Endothelial cell of umbilical vein (primary cell): ENCODE data around the gene KCNIP1. TPM values are rescaled to one million over a fixed set of nuclear protein-coding genes. Genes with fewer than 3 reads are reported as not detected.

Experiments used
- BruUV-seq: library from RNA; stranded (reverse); fragments of 400-500 nt; replicated peaks from 2 replicates; lab custom pipeline; 2021; lab: Mats Ljungman, UMichigan
- CTCF ChIA-PET: fragments of 300-600, 350-600 bp; sonication (Branson Sonifier 250); formaldehyde crosslinking; loops from one replicate; lab custom pipeline; 2021; ENCODE audit warnings: antibody characterized with exemption, inconsistent platforms; lab: Charles Lee
- POLR2A ChIA-PET: fragments of 300-600, 350-600 bp; sonication (Branson Sonifier 250); formaldehyde crosslinking; loops from one replicate; lab custom pipeline; 2021; ENCODE audit warnings: antibody characterized with exemption, inconsistent platforms; lab: Charles Lee
- DNase-seq: peaks from one replicate; pipeline ENCODE4 v3.0.0-alpha.2; 2011; ENCODE audit warnings: low read depth, low spot score
- FAIRE-seq: peaks from 2 replicates; lab custom pipeline; 2011; peaks lifted over from hg19 to GRCh38; lab: Jason Lieb, UNC
- H2AFZ ChIP-seq: 2 replicates; pipeline ENCODE4 v1.6.0; 2012; ENCODE audit warnings: low read depth, low read length, control low read depth, inconsistent platforms
- H3K27ac ChIP-seq: 2 replicates; pipeline ENCODE4 v1.5.1; 2011; ENCODE audit warnings: low read depth, mild to moderate bottlenecking, control low read depth, low read length, moderate library complexity; ENCODE audit not compliant: insufficient read depth
- H3K27me3 ChIP-seq, 2 experiments: 2 replicates each; pipeline versions ENCODE4 v1.6.0 to v1.6.1; 2011; ENCODE audit warnings: low read length in 2 of 2, mixed read lengths in 1 of 2; ENCODE audit not compliant: control insufficient read depth in 2 of 2, insufficient read depth in 2 of 2
- H3K36me3 ChIP-seq, 2 experiments: 2 replicates in 1 of 2; 3 replicates in 1 of 2; pipeline ENCODE4 v1.5.1; 2011; ENCODE audit warnings: low read length in 2 of 2, mild to moderate bottlenecking in 1 of 2, moderate library complexity in 1 of 2; ENCODE audit not compliant: control insufficient read depth in 2 of 2, insufficient read depth in 2 of 2; ENCODE audit errors: extremely low read depth in 1 of 2
- H3K4me1 ChIP-seq: 3 replicates; pipeline ENCODE4 v1.5.1; 2011; ENCODE audit warnings: mild to moderate bottlenecking, low read length; ENCODE audit not compliant: control insufficient read depth, insufficient read depth; ENCODE audit errors: extremely low read depth
- H3K4me2 ChIP-seq: 2 replicates; pipeline ENCODE4 v1.6.1; 2011; ENCODE audit warnings: low read length, control low read depth, mixed read lengths; ENCODE audit not compliant: insufficient read depth
- H3K4me3 ChIP-seq, 3 experiments: fragments of 200-600 bp in 1 of 3; sonication (generic), shearing (Covaris generic) in 1 of 3; replicated peaks in 1 of 3; 2 replicates each; pipeline ENCODE4 v1.5.1; 2011 to 2016; ENCODE audit warnings: control low read depth in 3 of 3, low read length in 3 of 3, mild to moderate bottlenecking in 2 of 3, inconsistent platforms in 1 of 3, low read depth in 1 of 3, moderate library complexity in 1 of 3; ENCODE audit not compliant: insufficient read depth in 1 of 3
- H3K79me2 ChIP-seq: 2 replicates; pipeline ENCODE4 v1.6.0; 2012; ENCODE audit warnings: low read length, inconsistent platforms; ENCODE audit not compliant: control insufficient read depth, insufficient read depth
- H3K9ac ChIP-seq: replicated peaks from 2 replicates; pipeline ENCODE3; 2011; ENCODE audit warnings: low read length, control low read depth; ENCODE audit not compliant: insufficient read depth; ENCODE audit errors: extremely low read depth
- H3K9me1 ChIP-seq: replicated peaks from 3 replicates; pipeline ENCODE4 v1.6.0; 2011; ENCODE audit warnings: mild to moderate bottlenecking, low read length; ENCODE audit not compliant: control insufficient read depth, insufficient read depth; ENCODE audit errors: extremely low read depth
- H3K9me3 ChIP-seq: replicated peaks from 2 replicates; pipeline ENCODE4 v1.5.1; 2012; ENCODE audit warnings: low read length, inconsistent platforms; ENCODE audit not compliant: control insufficient read depth, insufficient read depth
- H4K20me1 ChIP-seq: replicated peaks from 2 replicates; pipeline ENCODE3; 2011; ENCODE audit warnings: mild to moderate bottlenecking, low read length; ENCODE audit not compliant: control insufficient read depth, insufficient read depth; ENCODE audit errors: extremely low read depth
- CTCF ChIP-seq, 2 donors: IDR thresholded peaks; 1 replicate in 1 of 2; 2 replicates in 1 of 2; pipeline ENCODE4 v1.5.1; 2011; ENCODE audit warnings: low read length in 2 of 2, mild to moderate bottlenecking in 2 of 2, moderate library complexity in 2 of 2, control low read depth in 1 of 2, inconsistent platforms in 1 of 2, low read depth in 1 of 2; ENCODE audit not compliant: insufficient read depth in 1 of 2; ENCODE audit errors: extremely low read depth in 1 of 2
- EZH2 ChIP-seq: IDR thresholded peaks from 2 replicates; pipeline ENCODE4 v1.6.1; 2012; ENCODE audit warnings: borderline replicate concordance, low read depth, mild to moderate bottlenecking, moderate library complexity, low read length, inconsistent platforms; ENCODE audit not compliant: severe bottlenecking
- FOS ChIP-seq: IDR thresholded peaks from 2 replicates; pipeline ENCODE4 v1.6.1; 2011; ENCODE audit warnings: mild to moderate bottlenecking, low read length, moderate library complexity, borderline replicate concordance; ENCODE audit not compliant: insufficient read depth
- GATA2 ChIP-seq: IDR thresholded peaks from 2 replicates; pipeline ENCODE4 v1.7.0; 2011; ENCODE audit warnings: low read depth, mild to moderate bottlenecking, moderate library complexity, mixed read lengths, low read length; ENCODE audit not compliant: insufficient read length, insufficient read depth
- JUN ChIP-seq: IDR thresholded peaks from 2 replicates; pipeline ENCODE4 v1.6.1; 2011; ENCODE audit warnings: borderline replicate concordance, low read depth; ENCODE audit not compliant: insufficient read length, insufficient read depth
- MYC ChIP-seq: IDR thresholded peaks from one replicate; pipeline ENCODE4 v1.6.1; 2011; ENCODE audit warnings: mild to moderate bottlenecking, low read depth, low read length
- POLR2A ChIP-seq: IDR thresholded peaks from 2 replicates; pipeline ENCODE4 v1.6.1; 2012; ENCODE audit warnings: low read depth, mild to moderate bottlenecking, control low read depth, low read length
- POLR2AphosphoS5 ChIP-seq: IDR thresholded peaks from 2 replicates; pipeline ENCODE4 v1.6.1; 2012; ENCODE audit warnings: low read depth, mild to moderate bottlenecking, control low read depth, low read length, moderate library complexity; ENCODE audit not compliant: insufficient read depth
- dilution Hi-C: fragments of 300-500 bp; cut with MboI; formaldehyde crosslinking; loops from one replicate; pipeline ENCODE4 v1.15.0; 2019; ENCODE audit warnings: low sequenced_read_pairs; ENCODE audit not compliant: extremely low pct_ligation_motif_present
- intact Hi-C: fragments of 100-400 bp; cut with micrococcal nuclease; formaldehyde crosslinking; loops from one replicate; pipeline ENCODE4 v1.10.0; 2022
- polyA plus RNA-seq, 4 experiments: library from polyadenylated mRNA; depleted of rRNA in 3 of 4; stranded (reverse) in 3 of 4; unstranded in 1 of 4; fragments of >200 nt; gene quantifications; 2 replicates each; pipeline versions ENCODE4 v1.2.1 to v1.2.3, GENCODE V29; 2011 to 2012; ENCODE audit warnings: missing spikeins in 1 of 4
- total RNA-seq: library from RNA; stranded (reverse); gene quantifications from 2 replicates; pipeline ENCODE4 v1.2.3, GENCODE V29; 2021
- TF ChIP-seq, protein P1 (sequence below): IDR thresholded peaks from 2 replicates; pipeline ENCODE4 v1.6.1; 2011; ENCODE audit not compliant: insufficient read depth, insufficient read length

Gene KCNIP1
- total and polyA plus RNA-seq, 2 donors (not counting 3 experiments of a cell fraction or from before 2014, with no cell fraction given): 0.15 TPM; not detected in 1

GRCh38 chr5:170746961-170747340 lies 243.1 kb downstream of the KCNIP1 start:
- Histone ChIP-seq H3K79me2 (no peaks in the 10 kb centered on the region), H3K9me1 (no peaks in the 10 kb centered on the region), H3K9me3 (no peaks in the 10 kb centered on the region), H3K4me3 (no peak overlapping the region), H3K36me3 (no peaks in the 10 kb centered on the region), H4K20me1 (no peaks in the 10 kb centered on the region), H3K27me3 (peaks cover 5 to 6% of the 10 kb centered on the region in 2 experiments), H3K4me2 (no peak overlapping the region), H3K27ac (no peak overlapping the region), H3K4me1 (peaks cover 6% of the 10 kb centered on the region), H2AFZ (no peak overlapping the region), H3K9ac (no peak overlapping the region)
- no peak for FAIRE-seq
- no TSS peak for BruUV-seq
- dilution Hi-C loops: no loop called here
- POLR2A ChIA-PET: interaction anchor here (0.7 kb wide), 1 partner anchor 470 kb away, joined by 7 read pairs; no protein-coding TSS in a partner anchor
- intact Hi-C loops: loop anchor here (5.0 kb wide), 1 partner anchor 415 kb away; no protein-coding TSS in a partner anchor
- CTCF ChIA-PET: interaction anchor here (0.9 to 13.5 kb wide), 6 partner anchors 8 to 595 kb away, joined by 3 to 452 read pairs (median 7); partner anchors contain the start of gene GABRP
- TF ChIP-seq, protein P1, sequence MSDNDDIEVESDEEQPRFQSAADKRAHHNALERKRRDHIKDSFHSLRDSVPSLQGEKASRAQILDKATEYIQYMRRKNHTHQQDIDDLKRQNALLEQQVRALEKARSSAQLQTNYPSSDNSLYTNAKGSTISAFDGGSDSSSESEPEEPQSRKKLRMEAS: no peak
- TF ChIP-seq JUN: no peak
- TF ChIP-seq POLR2AphosphoS5: no peak
- no peak for TF ChIP-seq MYC
- no peak for TF ChIP-seq GATA2
- TF ChIP-seq CTCF (IDR thresholded peaks at IDR 0.05; ENCODE audit: extremely low read depth in 1 of 2, insufficient read depth in 1 of 2, low read depth in 1 of 2, low read length in 2 of 2): no peak
- TF ChIP-seq FOS: no peak
- no peak for TF ChIP-seq EZH2
- no peak for TF ChIP-seq POLR2A
- no peak for DNase-seq
